Nephron (organoid): ENCODE data around the gene F7.

Source experiments
- H3K27ac Mint-ChIP-seq, 3 experiments: 2 replicates each; pipeline ENCODE4 v1.8.0; 2020; ENCODE audit warnings: mixed read lengths in 3 of 3, mild to moderate bottlenecking in 2 of 3, moderate library complexity in 1 of 3
- H3K27me3 Mint-ChIP-seq: 2 replicates; pipeline ENCODE4 v1.8.0; 2021; ENCODE audit warnings: low read depth, mild to moderate bottlenecking, moderate library complexity, mixed read lengths
- H3K36me3 Mint-ChIP-seq: 2 replicates; pipeline ENCODE4 v1.8.0; 2020; ENCODE audit warnings: low read depth, mixed read lengths
- H3K4me1 Mint-ChIP-seq: 2 replicates; pipeline ENCODE4 v1.8.0; 2020; ENCODE audit warnings: mixed read lengths
- H3K4me3 Mint-ChIP-seq, 3 experiments: 2 replicates each; pipeline ENCODE4 v1.8.0; 2020; ENCODE audit warnings: mild to moderate bottlenecking in 3 of 3, mixed read lengths in 3 of 3, moderate library complexity in 2 of 3
- H3K9me3 Mint-ChIP-seq: 2 replicates; pipeline ENCODE4 v1.8.0; 2020; ENCODE audit warnings: mixed read lengths
- CTCF ChIP-seq, 3 experiments: fragments of 200-600 bp; sonication (generic); IDR thresholded peaks; one replicate each; pipeline ENCODE4 v1.5.0; 2021; ENCODE audit warnings: antibody characterized with exemption in 3 of 3; ENCODE audit not compliant: unreplicated experiment in 3 of 3

The F7 gene

DNA sequence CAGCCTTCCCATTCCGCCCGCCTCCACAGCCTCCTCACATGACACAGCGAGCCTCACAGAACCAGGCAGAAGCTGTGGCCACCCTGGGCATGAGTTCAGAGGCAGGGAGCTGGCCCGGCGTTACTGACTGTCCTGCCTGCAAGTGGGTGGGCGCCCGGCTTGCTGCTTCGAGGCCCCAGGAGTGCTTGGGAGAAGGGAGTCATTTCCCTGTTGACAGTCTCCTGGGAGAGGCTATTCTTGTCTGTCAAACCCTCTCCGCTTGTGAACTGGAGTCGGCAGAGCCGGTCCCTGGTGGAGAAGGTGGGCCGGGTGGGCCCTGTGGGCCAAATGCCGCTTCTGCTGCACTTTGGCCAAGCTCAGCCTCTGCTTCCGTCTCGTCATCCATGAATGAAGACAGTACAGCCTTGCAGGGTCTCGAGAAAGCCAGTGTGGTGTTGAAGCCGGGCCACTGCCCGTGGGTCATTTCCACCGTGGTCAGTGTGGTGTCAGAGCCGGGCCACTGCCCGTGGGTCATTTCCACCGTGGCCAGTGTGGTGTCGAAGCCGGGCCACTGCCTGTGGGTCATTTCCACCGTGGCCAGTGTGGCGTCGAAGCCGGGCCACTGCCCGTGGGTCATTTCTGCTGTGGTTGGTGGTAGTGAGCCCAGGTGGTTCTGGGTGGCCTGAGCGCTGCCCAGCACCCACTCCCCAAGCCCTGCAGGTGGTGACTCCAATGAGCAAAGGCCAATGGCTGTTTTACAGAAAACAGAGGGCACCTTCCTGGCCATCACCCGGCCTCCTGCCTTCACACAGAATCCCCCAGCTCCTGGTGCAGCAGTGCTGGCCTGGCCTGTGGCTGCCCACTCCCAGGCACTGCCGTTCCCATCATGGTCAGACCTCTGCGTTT is 13.5 kb upstream of the F7 start:
- TF ChIP-seq CTCF (IDR thresholded peaks at IDR 0.05; ENCODE audit: unreplicated experiment in 3 of 3): no peak
- H3K27ac Mint-ChIP-seq: no peak overlapping the region
- H3K36me3 Mint-ChIP-seq: peaks cover 17% of the 10 kb centered on the region
- H3K4me1 Mint-ChIP-seq: peaks cover 14% of the 10 kb centered on the region
- no peak overlapping the region for H3K4me3 Mint-ChIP-seq
- peaks cover 13% of the 10 kb centered on the region for H3K27me3 Mint-ChIP-seq
- H3K9me3 Mint-ChIP-seq: no peaks in the 10 kb centered on the region

GRCh38 chr13:113092776-113093579 is 12.6 kb upstream of the F7 start:
- TF ChIP-seq CTCF (IDR thresholded peaks at IDR 0.05; ENCODE audit: unreplicated experiment in 3 of 3): no peak
- Mint-ChIP-seq H3K4me3 (no peak overlapping the region), H3K27me3 (peaks cover 13% of the 10 kb centered on the region), H3K4me1 (peaks cover 17% of the 10 kb centered on the region), H3K27ac (no peak overlapping the region), H3K36me3 (peaks cover 12% of the 10 kb centered on the region), H3K9me3 (no peaks in the 10 kb centered on the region)

GRCh38 chr13:113093580-113094409 is 11.8 kb upstream of the F7 start:
- Mint-ChIP-seq H3K4me3 (no peak overlapping the region), H3K9me3 (no peaks in the 10 kb centered on the region), H3K27me3 (peaks cover 13% of the 10 kb centered on the region), H3K4me1 (peaks cover 25% of the 10 kb centered on the region), H3K36me3 (peaks cover 14% of the 10 kb centered on the region), H3K27ac (no peak overlapping the region)
- no peak for TF ChIP-seq CTCF (IDR thresholded peaks at IDR 0.05; ENCODE audit: unreplicated experiment in 3 of 3)

- Mint-ChIP-seq H3K9me3 (no peaks in the 10 kb centered on the region), H3K4me3 (no peak overlapping the region), H3K36me3 (peaks cover 11% of the 10 kb centered on the region), H3K27ac (no peak overlapping the region), H3K4me1 (peaks cover 26% of the 10 kb centered on the region), H3K27me3 (peaks cover 11% of the 10 kb centered on the region)
- no peak for TF ChIP-seq CTCF (IDR thresholded peaks at IDR 0.05; ENCODE audit: unreplicated experiment in 3 of 3)
Observed at GRCh38 chr13:113094410-113094800, 11.2 kb upstream of the F7 start.

- Mint-ChIP-seq H3K36me3 (peaks cover 10% of the 10 kb centered on the region), H3K27ac (no peak overlapping the region), H3K9me3 (no peaks in the 10 kb centered on the region), H3K4me3 (no peak overlapping the region), H3K27me3 (peaks cover 5% of the 10 kb centered on the region), H3K4me1 (peaks cover 19% of the 10 kb centered on the region)
- no peak for TF ChIP-seq CTCF (IDR thresholded peaks at IDR 0.05; ENCODE audit: unreplicated experiment in 3 of 3)
Observed at GRCh38 chr13:113095146-113096051, 10.2 kb upstream of the F7 start.
